Stimulated activated CD4-positive, alpha-beta T cell treated with anti-CD3 and anti-CD28 coated beads, Interleukin-1b, Interleukin-23, amount 100 ng/mL, for 4 hours (primary cell): ENCODE results near the gene ABCB9.
"Not testable (repeated sequence)": the region's sequence is repeated elsewhere in the genome, so short reads cannot be mapped to it uniquely, and the experiment has no call there.

Experiments
- DNase-seq, 2 donors: peaks; one replicate each; pipeline ENCODE4 v3.0.0-alpha.2; 2020; ENCODE audit warnings: low read depth in 2 of 2

Gene ABCB9

GRCh38 chr12:122963941-122964265 lies 2.4 kb downstream of the ABCB9 start:
- DNase-seq = no peak

GRCh38 chr12:122961531-122962329 lies 4.5 kb downstream of the ABCB9 start:
- DNase-seq = no peak

- DNase-seq = no peak
Observed at GRCh38 chr12:122960193-122960569, 6.1 kb downstream of the ABCB9 start.

- no peak for DNase-seq
Observed at GRCh38 chr12:122959566-122960192, 6.6 kb downstream of the ABCB9 start.

GRCh38 chr12:122958198-122958888 lies 7.9 kb downstream of the ABCB9 start:
- DNase-seq = no peak

GRCh38 chr12:122956035-122956434 lies 10.2 kb downstream of the ABCB9 start:
- no peak for DNase-seq

GRCh38 chr12:122955156-122955555 lies 11.1 kb downstream of the ABCB9 start:
- no peak for DNase-seq

- peak; percentile 59 to 63 for DNase-seq
Observed at GRCh38 chr12:122951979-122952892, 14.0 kb downstream of the ABCB9 start.

- no peak for DNase-seq
Observed at GRCh38 chr12:122951406-122951805, 14.9 kb downstream of the ABCB9 start.

- no peak for DNase-seq
Observed at GRCh38 chr12:122949816-122950675, 16.2 kb downstream of the ABCB9 start.

- no peak for DNase-seq
Observed at GRCh38 chr12:122949405-122949804, 16.9 kb downstream of the ABCB9 start.

GRCh38 chr12:122948605-122949004 lies 17.7 kb downstream of the ABCB9 start:
- no peak for DNase-seq

GRCh38 chr12:122947352-122947792 lies 18.9 kb downstream of the ABCB9 start:
- no peak for DNase-seq

GRCh38 chr12:122946690-122947341 lies 19.4 kb downstream of the ABCB9 start:
- DNase-seq = peak; percentile 56 to 62

- no peak for DNase-seq
Observed at GRCh38 chr12:122944605-122945592, 21.4 kb downstream of the ABCB9 start.

- DNase-seq = no peak
Observed at GRCh38 chr12:122943196-122943595, 23.1 kb downstream of the ABCB9 start.

GRCh38 chr12:122942637-122943036 lies 23.6 kb downstream of the ABCB9 start:
- DNase-seq = no peak

GRCh38 chr12:122941351-122941750 lies 24.9 kb downstream of the ABCB9 start:
- not testable (repeated sequence) for DNase-seq

GRCh38 chr12:122939125-122939524 lies 27.1 kb downstream of the ABCB9 start:
- DNase-seq = no peak
